Lower leg skin (tissue), 3 donors: ENCODE results near the gene TEX54.

Experiments
- CTCF ChIP-seq, 3 donors: fragments of 450-650 bp; IDR thresholded peaks; one replicate each; pipeline ENCODE4 v1.5.1; 2016; ENCODE audit warnings: antibody characterized with exemption in 3 of 3, mild to moderate bottlenecking in 3 of 3, moderate library complexity in 2 of 3
- POLR2A ChIP-seq, 2 donors: fragments of 450-650 bp; IDR thresholded peaks; one replicate each; pipeline ENCODE4 v1.6.1; 2016 to 2017; ENCODE audit warnings: antibody characterized with exemption in 2 of 2, mild to moderate bottlenecking in 1 of 2, moderate library complexity in 1 of 2

- TF ChIP-seq POLR2A (IDR thresholded peaks at IDR 0.05), result no peak
- no peak for TF ChIP-seq CTCF (IDR thresholded peaks at IDR 0.05)
Observed at GRCh38 chr11:62801071-62801470, 31.6 kb downstream of the TEX54 start.
